ENCODE measurements around the gene DDX46. TPM values are rescaled to one million over a fixed set of nuclear protein-coding genes. Genes with fewer than 3 reads are reported as not detected.
A peak's percentile ranks its signal among the peaks of the same experiment; 100 is the strongest.
"Not testable (repeated sequence)": the region's sequence is repeated elsewhere in the genome, so short reads cannot be mapped to it uniquely, and the experiment has no call there.

The DDX46 gene
- total RNA-seq, result 10 to 100 TPM; 55.2 to 99.2 TPM

- peaks cover 8% of the 10 kb centered on the region for H3K36me3 Mint-ChIP-seq (ENCODE audit: low read depth)
- ATAC-seq (replicated peaks), result peak; percentile 99
- no peaks in the 10 kb centered on the region for H3K27me3 Mint-ChIP-seq
- H3K4me3 Mint-ChIP-seq, result peak within 1 kb of the TSS; percentile 99
- peak within 1 kb of the TSS; percentile 99 for H3K27ac Mint-ChIP-seq
- no peaks in the 10 kb centered on the region for H3K9me3 Mint-ChIP-seq
- H3K4me1 Mint-ChIP-seq, result peaks cover 27% of the 10 kb centered on the region
These were observed at the start of gene DDX46 for GRCh38 chr5:134758504-134759341. Gene DDX46 (plus strand): TSS chr5:134758779. CDS start chr5:134758939, 160 bp downstream.

- ATAC-seq (replicated peaks), result no peak
- Mint-ChIP-seq H3K27ac (peak overlapping the region; percentile 21), H3K27me3 (no peaks in the 10 kb centered on the region), H3K9me3 (no peaks in the 10 kb centered on the region), H3K36me3 (ENCODE audit: low read depth) (peaks cover 91% of the 10 kb centered on the region), H3K4me1 (no peaks in the 10 kb centered on the region), H3K4me3 (no peak overlapping the region)
These were observed 44.5 kb upstream of the DDX46 start for GRCh38 chr5:134714120-134714519.

- Mint-ChIP-seq H3K9me3 (no peaks in the 10 kb centered on the region), H3K36me3 (ENCODE audit: low read depth) (peaks cover 91% of the 10 kb centered on the region), H3K4me3 (no peak overlapping the region), H3K4me1 (no peaks in the 10 kb centered on the region), H3K27me3 (no peaks in the 10 kb centered on the region), H3K27ac (peak overlapping the region; percentile 21)
- no peak for ATAC-seq (replicated peaks)
These were observed 44.0 kb upstream of the DDX46 start for GRCh38 chr5:134714541-134714940.

- H3K9me3 Mint-ChIP-seq; ATAC-seq (replicated peaks); H3K27me3 Mint-ChIP-seq; H3K4me1 Mint-ChIP-seq; H3K4me3 Mint-ChIP-seq: not testable (repeated sequence)
- H3K27ac Mint-ChIP-seq, result peak overlapping the region; percentile 11
- H3K36me3 Mint-ChIP-seq (ENCODE audit: low read depth), result peaks cover 91% of the 10 kb centered on the region
These were observed 43.1 kb upstream of the DDX46 start for GRCh38 chr5:134715466-134715865.

- peaks cover 61% of the 10 kb centered on the region for H3K36me3 Mint-ChIP-seq (ENCODE audit: low read depth)
- H3K27me3 Mint-ChIP-seq, result no peaks in the 10 kb centered on the region
- no peak overlapping the region for H3K27ac Mint-ChIP-seq
- no peak overlapping the region for H3K4me3 Mint-ChIP-seq
- ATAC-seq (replicated peaks), result no peak
- no peaks in the 10 kb centered on the region for H3K9me3 Mint-ChIP-seq
- no peaks in the 10 kb centered on the region for H3K4me1 Mint-ChIP-seq
These were observed 33.7 kb upstream of the DDX46 start for GRCh38 chr5:134724872-134725271.

- Mint-ChIP-seq H3K27me3 (no peaks in the 10 kb centered on the region), H3K27ac (no peak overlapping the region), H3K9me3 (no peaks in the 10 kb centered on the region), H3K36me3 (ENCODE audit: low read depth) (no peaks in the 10 kb centered on the region), H3K4me3 (no peak overlapping the region), H3K4me1 (no peaks in the 10 kb centered on the region)
- no peak for ATAC-seq (replicated peaks)
These were observed 25.8 kb upstream of the DDX46 start for GRCh38 chr5:134732819-134733218.

GRCh38 chr5:134735243-134735642 lies 23.3 kb upstream of the DDX46 start:
- H3K9me3 Mint-ChIP-seq, result no peaks in the 10 kb centered on the region
- no peak overlapping the region for H3K4me3 Mint-ChIP-seq
- no peak for ATAC-seq (replicated peaks)
- H3K36me3 Mint-ChIP-seq (ENCODE audit: low read depth), result peaks cover under 1% of the 10 kb centered on the region
- no peaks in the 10 kb centered on the region for H3K27me3 Mint-ChIP-seq
- no peaks in the 10 kb centered on the region for H3K4me1 Mint-ChIP-seq
- no peak overlapping the region for H3K27ac Mint-ChIP-seq

GRCh38 chr5:134736173-134736812 lies 22.3 kb upstream of the DDX46 start:
- Mint-ChIP-seq H3K27me3 (no peaks in the 10 kb centered on the region), H3K27ac (no peak overlapping the region), H3K4me3 (no peak overlapping the region), H3K9me3 (no peaks in the 10 kb centered on the region), H3K36me3 (ENCODE audit: low read depth) (peaks cover 11% of the 10 kb centered on the region), H3K4me1 (no peaks in the 10 kb centered on the region)
- no peak for ATAC-seq (replicated peaks)

- Mint-ChIP-seq H3K36me3 (ENCODE audit: low read depth) (peaks cover 32% of the 10 kb centered on the region), H3K4me1 (peaks cover 4% of the 10 kb centered on the region), H3K27ac (peak within 1 kb of the TSS; percentile 95), H3K27me3 (no peaks in the 10 kb centered on the region), H3K4me3 (peak within 1 kb of the TSS; percentile 90), H3K9me3 (no peaks in the 10 kb centered on the region)
- peak; percentile 96 for ATAC-seq (replicated peaks)
These were observed 20.2 kb upstream of the DDX46 start, which contains the start of gene CAMLG for GRCh38 chr5:134738133-134738962. Gene CAMLG (plus strand): TSS chr5:134738548. CDS start chr5:134738621, 73 bp downstream.

- no peaks in the 10 kb centered on the region for H3K9me3 Mint-ChIP-seq
- H3K36me3 Mint-ChIP-seq (ENCODE audit: low read depth), result peaks cover 39% of the 10 kb centered on the region
- H3K4me3 Mint-ChIP-seq, result peak overlapping the region; percentile 90
- ATAC-seq (replicated peaks), result peak; percentile 25
- peak overlapping the region; percentile 95 for H3K27ac Mint-ChIP-seq
- H3K4me1 Mint-ChIP-seq, result peaks cover 4% of the 10 kb centered on the region
- H3K27me3 Mint-ChIP-seq, result no peaks in the 10 kb centered on the region
These were observed 19.5 kb upstream of the DDX46 start for GRCh38 chr5:134738963-134739661.

- H3K27ac Mint-ChIP-seq, result no peak overlapping the region
- ATAC-seq (replicated peaks), result no peak
- H3K9me3 Mint-ChIP-seq, result no peaks in the 10 kb centered on the region
- H3K36me3 Mint-ChIP-seq (ENCODE audit: low read depth), result peaks cover 48% of the 10 kb centered on the region
- H3K4me3 Mint-ChIP-seq, result no peak overlapping the region
- peaks cover 4% of the 10 kb centered on the region for H3K4me1 Mint-ChIP-seq
- no peaks in the 10 kb centered on the region for H3K27me3 Mint-ChIP-seq
These were observed 17.5 kb upstream of the DDX46 start for GRCh38 chr5:134741052-134741451.

- Mint-ChIP-seq H3K4me3 (no peak overlapping the region), H3K27ac (no peak overlapping the region), H3K4me1 (peaks cover 4% of the 10 kb centered on the region), H3K36me3 (ENCODE audit: low read depth) (peaks cover 48% of the 10 kb centered on the region), H3K27me3 (no peaks in the 10 kb centered on the region), H3K9me3 (no peaks in the 10 kb centered on the region)
- no peak for ATAC-seq (replicated peaks)
These were observed 16.4 kb upstream of the DDX46 start for GRCh38 chr5:134742134-134742533.

- peaks cover 38% of the 10 kb centered on the region for H3K36me3 Mint-ChIP-seq (ENCODE audit: low read depth)
- H3K9me3 Mint-ChIP-seq, result no peaks in the 10 kb centered on the region
- no peaks in the 10 kb centered on the region for H3K4me1 Mint-ChIP-seq
- no peak overlapping the region for H3K27ac Mint-ChIP-seq
- H3K4me3 Mint-ChIP-seq, result no peak overlapping the region
- H3K27me3 Mint-ChIP-seq, result no peaks in the 10 kb centered on the region
- no peak for ATAC-seq (replicated peaks)
These were observed 9.2 kb upstream of the DDX46 start for GRCh38 chr5:134749415-134749814.

- H3K4me3 Mint-ChIP-seq, result peak overlapping the region; percentile 99
- peak overlapping the region; percentile 99 for H3K27ac Mint-ChIP-seq
- ATAC-seq (replicated peaks), result peak; percentile 34
- no peaks in the 10 kb centered on the region for H3K9me3 Mint-ChIP-seq
- H3K4me1 Mint-ChIP-seq, result peaks cover 27% of the 10 kb centered on the region
- no peaks in the 10 kb centered on the region for H3K27me3 Mint-ChIP-seq
- H3K36me3 Mint-ChIP-seq (ENCODE audit: low read depth), result peaks cover 2% of the 10 kb centered on the region
These were observed 439 bp upstream of the DDX46 start for GRCh38 chr5:134758176-134758503.
